Measurements from ENCODE around the gene TRPM3.

DNA sequence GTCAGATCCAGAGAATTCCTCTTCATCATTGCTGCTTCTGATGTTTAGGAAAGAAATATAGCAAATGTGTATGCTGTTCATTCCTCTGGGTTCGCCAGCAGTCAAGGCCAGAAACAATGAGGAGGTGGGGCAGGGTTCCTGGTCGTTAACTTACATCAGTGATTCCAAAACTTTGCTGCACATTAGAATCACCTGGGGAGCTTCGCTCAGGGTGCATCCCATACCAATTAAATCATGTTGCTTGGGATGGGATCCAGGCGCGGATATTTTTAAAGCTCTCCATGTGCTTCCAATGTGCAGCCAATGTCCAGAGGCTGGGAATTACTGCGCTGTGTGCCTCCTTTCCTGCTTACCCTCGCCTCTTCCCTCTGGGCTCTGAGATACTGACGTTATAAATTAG, 479.1 kb downstream of the TRPM3 start:
- TF ChIP-seq, protein P1, sequence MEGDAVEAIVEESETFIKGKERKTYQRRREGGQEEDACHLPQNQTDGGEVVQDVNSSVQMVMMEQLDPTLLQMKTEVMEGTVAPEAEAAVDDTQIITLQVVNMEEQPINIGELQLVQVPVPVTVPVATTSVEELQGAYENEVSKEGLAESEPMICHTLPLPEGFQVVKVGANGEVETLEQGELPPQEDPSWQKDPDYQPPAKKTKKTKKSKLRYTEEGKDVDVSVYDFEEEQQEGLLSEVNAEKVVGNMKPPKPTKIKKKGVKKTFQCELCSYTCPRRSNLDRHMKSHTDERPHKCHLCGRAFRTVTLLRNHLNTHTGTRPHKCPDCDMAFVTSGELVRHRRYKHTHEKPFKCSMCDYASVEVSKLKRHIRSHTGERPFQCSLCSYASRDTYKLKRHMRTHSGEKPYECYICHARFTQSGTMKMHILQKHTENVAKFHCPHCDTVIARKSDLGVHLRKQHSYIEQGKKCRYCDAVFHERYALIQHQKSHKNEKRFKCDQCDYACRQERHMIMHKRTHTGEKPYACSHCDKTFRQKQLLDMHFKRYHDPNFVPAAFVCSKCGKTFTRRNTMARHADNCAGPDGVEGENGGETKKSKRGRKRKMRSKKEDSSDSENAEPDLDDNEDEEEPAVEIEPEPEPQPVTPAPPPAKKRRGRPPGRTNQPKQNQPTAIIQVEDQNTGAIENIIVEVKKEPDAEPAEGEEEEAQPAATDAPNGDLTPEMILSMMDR (IDR thresholded peaks at IDR 0.05; ENCODE audit: low read depth, low read length) = no peak
- TF ChIP-seq EZH2phosphoT487 (IDR thresholded peaks at IDR 0.05; ENCODE audit: low read depth) = no peak

Measured in OCI-LY3 (cell line).